HepG2 (cell line): ENCODE results near the gene PPP2R5B. TPM values are rescaled to one million over a fixed set of nuclear protein-coding genes. Genes with fewer than 3 reads are reported as not detected.

ENCODE experiments used
- CREB1 ChIP-seq, 2 experiments: fragments of 450-650 bp in 1 of 2; IDR thresholded peaks; 2 replicates each; pipeline ENCODE4 v1.6.1; 2016 to 2017; ENCODE audit warnings: control low read depth in 1 of 2, mild to moderate bottlenecking in 1 of 2, missing compliant biosample characterization in 1 of 2, missing genetic modification characterization in 1 of 2
- DMAP1 ChIP-seq: IDR thresholded peaks from 2 replicates; pipeline ENCODE4 v1.6.1; 2016
- FOXK1 ChIP-seq: sonication (generic); formaldehyde crosslinking; IDR thresholded peaks from 2 replicates; pipeline ENCODE4 v1.4.0; 2020; ENCODE audit warnings: low read depth, missing genetic modification reagents, borderline replicate concordance
- KLF13 ChIP-seq: sonication (generic); formaldehyde crosslinking; IDR thresholded peaks from 2 replicates; pipeline ENCODE4 v1.4.0; 2020; ENCODE audit warnings: mild to moderate bottlenecking, missing genetic modification reagents
- NFYB ChIP-seq: sonication (generic); formaldehyde crosslinking; IDR thresholded peaks from 2 replicates; pipeline ENCODE4 v1.4.0; 2020; ENCODE audit warnings: missing genetic modification reagents
- POLR2AphosphoS2 ChIP-seq: IDR thresholded peaks from 2 replicates; pipeline ENCODE4 v1.6.1; 2011; ENCODE audit warnings: low read depth, low read length, improper control_type of control experiment
- RAD51 ChIP-seq: fragments of 450-650 bp; IDR thresholded peaks from 2 replicates; pipeline ENCODE4 v1.6.1; 2016; ENCODE audit warnings: borderline replicate concordance
- RCOR2 ChIP-seq: IDR thresholded peaks from 2 replicates; pipeline ENCODE4 v1.6.1; 2016; ENCODE audit warnings: missing biosample characterization, missing genetic modification reagents
- RFX3 ChIP-seq: IDR thresholded peaks from 2 replicates; pipeline ENCODE4 v1.6.1; 2016; ENCODE audit warnings: missing biosample characterization, missing genetic modification reagents
- SIN3A ChIP-seq: IDR thresholded peaks from 2 replicates; pipeline ENCODE4 v1.6.1; 2011; ENCODE audit warnings: low read depth, mild to moderate bottlenecking, control low read depth, low read length, borderline replicate concordance
- SKI ChIP-seq: fragments of 450-650 bp; IDR thresholded peaks from one replicate; pipeline ENCODE4 v1.6.1; 2018; ENCODE audit warnings: mild to moderate bottlenecking; ENCODE audit not compliant: partially characterized antibody
- SMAD3 ChIP-seq: sonication (generic); formaldehyde crosslinking; IDR thresholded peaks from 2 replicates; pipeline ENCODE4 v1.4.0; 2020; ENCODE audit warnings: missing genetic modification reagents
- SMC3 ChIP-seq: IDR thresholded peaks from 2 replicates; pipeline ENCODE4 v1.6.1; 2011; ENCODE audit warnings: low read length, improper control_type of control experiment
- TAF15 ChIP-seq: fragments of 200-400 bp; formaldehyde crosslinking; IDR thresholded peaks from one replicate; pipeline ENCODE4 v1.6.1; 2018; ENCODE audit warnings: mild to moderate bottlenecking, low read depth, low read length; ENCODE audit not compliant: poor library complexity, severe bottlenecking
- TIGD3 ChIP-seq: sonication (generic); formaldehyde crosslinking; IDR thresholded peaks from 2 replicates; pipeline ENCODE4 v1.5.1; 2020; ENCODE audit warnings: mild to moderate bottlenecking, missing genetic modification reagents, borderline replicate concordance
- ZNF614 ChIP-seq: IDR thresholded peaks from 2 replicates; pipeline ENCODE4 v1.6.1; 2018; ENCODE audit warnings: missing biosample characterization, missing genetic modification reagents, inconsistent platforms, borderline replicate concordance
- ZNF639 ChIP-seq: conservative IDR thresholded peaks from 2 replicates; pipeline ENCODE4 v1.6.1; 2018; ENCODE audit warnings: missing genetic modification reagents
- ZNF841 ChIP-seq: sonication (generic); formaldehyde crosslinking; IDR thresholded peaks from 2 replicates; pipeline ENCODE4 v1.8.1; 2023; ENCODE audit warnings: missing genetic modification reagents, borderline replicate concordance
- polyA plus RNA-seq, 8 experiments: library from polyadenylated mRNA; depleted of rRNA in 3 of 8; stranded (reverse) in 7 of 8; unstranded in 1 of 8; fragments of >200 nt; fragmentation: Illumina TruSeq in 4 of 8; extraction: Trizol in 4 of 8; gene quantifications; 2 replicates each; pipeline versions ENCODE4 v1.2.1 to v1.2.3, GENCODE V29; 2011 to 2016; ENCODE audit warnings: low read depth in 4 of 8, missing spikeins in 1 of 8, mixed read lengths in 1 of 8; ENCODE audit not compliant: insufficient read depth in 1 of 8
- total RNA-seq, 5 experiments: library from RNA; depleted of rRNA; stranded (reverse); fragments of >200 nt; fragmentation: Illumina TruSeq; extraction: Trizol; gene quantifications; 2 replicates each; pipeline ENCODE4 v1.2.3, GENCODE V29; 2016; ENCODE audit warnings: low read depth in 1 of 5
- TF ChIP-seq, protein P1 (sequence below): sonication (generic); formaldehyde crosslinking; conservative IDR thresholded peaks from 2 replicates; pipeline ENCODE4 v1.4.0; 2020; ENCODE audit warnings: missing genetic modification reagents
- TF ChIP-seq, protein P2 (sequence below): sonication (generic); formaldehyde crosslinking; IDR thresholded peaks from 2 replicates; pipeline ENCODE4 v1.9.0; 2021; ENCODE audit warnings: missing genetic modification reagents, mild to moderate bottlenecking, borderline replicate concordance
- TF ChIP-seq, protein P3 (sequence below): sonication (generic); formaldehyde crosslinking; IDR thresholded peaks from 2 replicates; pipeline ENCODE4 v1.8.0; 2022; ENCODE audit warnings: mild to moderate bottlenecking, missing genetic modification reagents; ENCODE audit not compliant: insufficient replicate concordance

PPP2R5B gene
- total and polyA plus RNA-seq, 2 of the 13 experiments (the other 11 are each of a cell fraction or from before 2014, with no cell fraction given) = 2.3 to 8.3 TPM

DNA sequence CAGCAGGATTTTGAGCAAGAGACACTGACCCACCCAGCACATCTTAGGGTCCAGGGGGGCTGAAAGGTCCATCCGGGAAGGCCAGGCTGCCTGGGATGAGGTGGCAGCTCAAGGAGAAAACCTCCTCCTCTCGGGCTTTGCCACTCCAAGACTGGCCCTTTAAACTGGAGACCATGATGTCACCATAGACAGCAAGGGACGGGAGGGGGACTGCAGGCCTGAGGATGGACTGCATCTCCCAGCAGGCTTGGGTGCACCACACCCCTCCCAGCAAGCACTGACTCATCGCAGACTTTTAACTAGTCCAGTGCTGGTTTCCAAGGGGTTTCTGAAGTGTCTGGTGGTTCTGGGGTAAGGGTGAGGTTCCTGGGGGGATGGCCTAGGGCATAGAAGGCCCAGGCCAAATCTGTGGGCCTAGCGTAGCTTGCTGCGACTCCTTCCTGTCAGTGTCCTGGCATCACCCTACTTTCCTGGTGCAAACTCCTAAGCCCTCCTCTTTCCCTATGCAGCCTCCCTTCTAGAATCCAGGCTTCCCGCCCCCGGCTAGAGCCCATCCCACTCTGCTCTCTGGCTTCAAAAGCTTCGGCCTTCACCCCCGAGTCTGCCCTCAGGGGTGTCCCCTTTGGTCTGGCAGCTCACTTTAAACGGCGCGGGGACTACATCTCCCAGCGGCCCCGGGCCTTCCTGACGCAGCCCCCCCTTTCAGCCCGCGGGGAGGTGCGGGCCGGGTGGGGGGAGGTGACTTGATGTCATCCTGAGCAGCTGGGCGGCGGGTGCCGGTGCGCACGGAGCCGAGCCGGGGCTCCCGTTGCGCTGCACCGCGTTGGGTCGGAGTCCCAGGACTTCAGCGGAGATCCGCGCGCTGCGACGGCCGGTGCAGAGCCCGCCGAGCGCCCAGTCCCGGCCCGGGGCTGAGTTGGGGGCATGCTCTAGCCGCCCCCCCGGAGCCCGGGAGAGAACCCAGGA, at the start of gene PPP2R5B (continued):
- TF ChIP-seq TAF15 (peak; percentile 31), DMAP1 (peak; percentile 8; the same call in 1 of the 2 replicates), CREB1 (IDR thresholded peaks at IDR 0.05) (peak; percentile 71), CREB1 (CRISPR knock-in tag; IDR thresholded peaks at IDR 0.05) (peak; percentile 93), SKI (no peak), POLR2AphosphoS2 (no peak), RAD51 (no peak), KLF13 (no peak), ZNF841 (no peak), RFX3 (CRISPR knock-in tag) (no peak), NFYB (no peak), SIN3A (peak; percentile 87; the same call in 1 of the 2 replicates), FOXK1 (peak; percentile 71), SMAD3 (peak; percentile 59), TIGD3 (no peak), RCOR2 (CRISPR knock-in tag) (no peak), ZNF639 (no peak; the same call in 1 of the 2 replicates), ZNF614 (CRISPR knock-in tag) (0 out of 2 replicates have a peak, but pooled peaks have one; percentile 1), SMC3 (no peak; the same call in 1 of the 2 replicates)
- TF ChIP-seq, protein P1, sequence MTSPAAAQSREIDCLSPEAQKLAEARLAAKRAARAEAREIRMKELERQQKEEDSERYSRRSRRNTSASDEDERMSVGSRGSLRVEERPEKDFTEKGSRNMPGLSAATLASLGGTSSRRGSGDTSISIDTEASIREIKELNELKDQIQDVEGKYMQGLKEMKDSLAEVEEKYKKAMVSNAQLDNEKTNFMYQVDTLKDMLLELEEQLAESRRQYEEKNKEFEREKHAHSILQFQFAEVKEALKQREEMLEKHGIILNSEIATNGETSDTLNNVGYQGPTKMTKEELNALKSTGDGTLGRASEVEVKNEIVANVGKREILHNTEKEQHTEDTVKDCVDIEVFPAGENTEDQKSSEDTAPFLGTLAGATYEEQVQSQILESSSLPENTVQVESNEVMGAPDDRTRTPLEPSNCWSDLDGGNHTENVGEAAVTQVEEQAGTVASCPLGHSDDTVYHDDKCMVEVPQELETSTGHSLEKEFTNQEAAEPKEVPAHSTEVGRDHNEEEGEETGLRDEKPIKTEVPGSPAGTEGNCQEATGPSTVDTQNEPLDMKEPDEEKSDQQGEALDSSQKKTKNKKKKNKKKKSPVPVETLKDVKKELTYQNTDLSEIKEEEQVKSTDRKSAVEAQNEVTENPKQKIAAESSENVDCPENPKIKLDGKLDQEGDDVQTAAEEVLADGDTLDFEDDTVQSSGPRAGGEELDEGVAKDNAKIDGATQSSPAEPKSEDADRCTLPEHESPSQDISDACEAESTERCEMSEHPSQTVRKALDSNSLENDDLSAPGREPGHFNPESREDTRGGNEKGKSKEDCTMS (CRISPR knock-in tag) = no peak
- TF ChIP-seq, protein P2, sequence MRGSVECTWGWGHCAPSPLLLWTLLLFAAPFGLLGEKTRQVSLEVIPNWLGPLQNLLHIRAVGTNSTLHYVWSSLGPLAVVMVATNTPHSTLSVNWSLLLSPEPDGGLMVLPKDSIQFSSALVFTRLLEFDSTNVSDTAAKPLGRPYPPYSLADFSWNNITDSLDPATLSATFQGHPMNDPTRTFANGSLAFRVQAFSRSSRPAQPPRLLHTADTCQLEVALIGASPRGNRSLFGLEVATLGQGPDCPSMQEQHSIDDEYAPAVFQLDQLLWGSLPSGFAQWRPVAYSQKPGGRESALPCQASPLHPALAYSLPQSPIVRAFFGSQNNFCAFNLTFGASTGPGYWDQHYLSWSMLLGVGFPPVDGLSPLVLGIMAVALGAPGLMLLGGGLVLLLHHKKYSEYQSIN = no peak
- TF ChIP-seq, protein P3, sequence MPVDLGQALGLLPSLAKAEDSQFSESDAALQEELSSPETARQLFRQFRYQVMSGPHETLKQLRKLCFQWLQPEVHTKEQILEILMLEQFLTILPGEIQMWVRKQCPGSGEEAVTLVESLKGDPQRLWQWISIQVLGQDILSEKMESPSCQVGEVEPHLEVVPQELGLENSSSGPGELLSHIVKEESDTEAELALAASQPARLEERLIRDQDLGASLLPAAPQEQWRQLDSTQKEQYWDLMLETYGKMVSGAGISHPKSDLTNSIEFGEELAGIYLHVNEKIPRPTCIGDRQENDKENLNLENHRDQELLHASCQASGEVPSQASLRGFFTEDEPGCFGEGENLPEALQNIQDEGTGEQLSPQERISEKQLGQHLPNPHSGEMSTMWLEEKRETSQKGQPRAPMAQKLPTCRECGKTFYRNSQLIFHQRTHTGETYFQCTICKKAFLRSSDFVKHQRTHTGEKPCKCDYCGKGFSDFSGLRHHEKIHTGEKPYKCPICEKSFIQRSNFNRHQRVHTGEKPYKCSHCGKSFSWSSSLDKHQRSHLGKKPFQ = no peak
